ENCODE measurements around the gene CAGE1.

DNA sequence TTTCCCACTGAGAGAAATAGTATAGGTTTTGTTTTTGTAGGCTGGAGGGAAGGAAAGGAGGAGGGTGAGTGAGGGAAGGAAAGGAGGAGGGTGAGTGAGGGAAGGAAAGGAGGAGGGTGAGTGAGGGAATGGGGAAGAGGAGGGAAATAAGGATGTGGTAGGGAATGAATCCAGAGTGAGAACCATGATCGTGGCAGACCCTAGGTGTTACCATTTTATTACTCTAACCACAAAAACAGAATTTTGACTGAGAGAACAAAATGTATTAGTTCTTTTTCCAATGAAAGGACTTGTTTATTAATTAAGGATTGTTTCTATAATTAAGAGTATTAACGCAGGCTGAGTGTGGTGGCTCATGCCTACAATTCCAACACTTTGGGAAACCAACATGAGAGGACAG is 92.9 kb downstream of the CAGE1 start:
- TF ChIP-seq, protein P1, sequence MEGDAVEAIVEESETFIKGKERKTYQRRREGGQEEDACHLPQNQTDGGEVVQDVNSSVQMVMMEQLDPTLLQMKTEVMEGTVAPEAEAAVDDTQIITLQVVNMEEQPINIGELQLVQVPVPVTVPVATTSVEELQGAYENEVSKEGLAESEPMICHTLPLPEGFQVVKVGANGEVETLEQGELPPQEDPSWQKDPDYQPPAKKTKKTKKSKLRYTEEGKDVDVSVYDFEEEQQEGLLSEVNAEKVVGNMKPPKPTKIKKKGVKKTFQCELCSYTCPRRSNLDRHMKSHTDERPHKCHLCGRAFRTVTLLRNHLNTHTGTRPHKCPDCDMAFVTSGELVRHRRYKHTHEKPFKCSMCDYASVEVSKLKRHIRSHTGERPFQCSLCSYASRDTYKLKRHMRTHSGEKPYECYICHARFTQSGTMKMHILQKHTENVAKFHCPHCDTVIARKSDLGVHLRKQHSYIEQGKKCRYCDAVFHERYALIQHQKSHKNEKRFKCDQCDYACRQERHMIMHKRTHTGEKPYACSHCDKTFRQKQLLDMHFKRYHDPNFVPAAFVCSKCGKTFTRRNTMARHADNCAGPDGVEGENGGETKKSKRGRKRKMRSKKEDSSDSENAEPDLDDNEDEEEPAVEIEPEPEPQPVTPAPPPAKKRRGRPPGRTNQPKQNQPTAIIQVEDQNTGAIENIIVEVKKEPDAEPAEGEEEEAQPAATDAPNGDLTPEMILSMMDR (IDR thresholded peaks at IDR 0.05), result no peak
- TF ChIP-seq POLR2A (IDR thresholded peaks at IDR 0.05) (no peak), EP300 (IDR thresholded peaks at IDR 0.05) (no peak)

Measured in ovary (tissue), 3 donors.